Right lobe of liver (tissue), 4 donors: ENCODE measurements around the gene ERMP1.

Experiments
- POLR2A ChIP-seq: fragments of 450-650 bp; IDR thresholded peaks from one replicate; pipeline ENCODE4 v1.6.1; 2017; ENCODE audit warnings: antibody characterized with exemption, mild to moderate bottlenecking
- TF ChIP-seq, protein P1 (sequence below), 4 donors: fragments of 200-600 bp in 3 of 4; fragments of 450-650 bp in 1 of 4; IDR thresholded peaks; one replicate each; pipeline versions ENCODE4 v1.5.1 to v1.8.0; 2016 to 2022; ENCODE audit warnings: antibody characterized with exemption in 4 of 4, mild to moderate bottlenecking in 2 of 4
- donor health status: DM: no; HTN: no; CAD: no.
- donor health status: DM: no; HTN: no; CAD: no.
- donor health status: DM: no; HTN: yes; CAD: no.

DNA sequence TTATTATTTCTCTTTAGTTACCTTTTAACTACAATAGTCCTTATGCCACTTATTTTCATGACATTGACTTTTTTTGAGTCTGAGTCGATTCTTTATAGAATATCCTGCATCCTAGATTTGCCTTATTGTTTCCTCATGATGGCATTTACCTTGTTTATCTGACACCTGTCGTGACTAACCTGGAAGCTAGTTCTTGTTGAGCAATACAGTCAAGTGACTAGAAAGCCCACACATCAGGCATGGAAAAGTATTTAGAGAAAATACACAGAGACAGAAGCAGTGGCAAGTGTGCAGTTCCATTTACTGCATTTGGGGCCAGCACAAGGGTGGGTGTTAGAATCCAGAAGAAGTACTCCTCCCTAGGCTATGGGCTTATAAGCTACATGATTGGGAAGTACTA, 97.8 kb downstream of the ERMP1 start:
- TF ChIP-seq POLR2A = no peak
- TF ChIP-seq, protein P1, sequence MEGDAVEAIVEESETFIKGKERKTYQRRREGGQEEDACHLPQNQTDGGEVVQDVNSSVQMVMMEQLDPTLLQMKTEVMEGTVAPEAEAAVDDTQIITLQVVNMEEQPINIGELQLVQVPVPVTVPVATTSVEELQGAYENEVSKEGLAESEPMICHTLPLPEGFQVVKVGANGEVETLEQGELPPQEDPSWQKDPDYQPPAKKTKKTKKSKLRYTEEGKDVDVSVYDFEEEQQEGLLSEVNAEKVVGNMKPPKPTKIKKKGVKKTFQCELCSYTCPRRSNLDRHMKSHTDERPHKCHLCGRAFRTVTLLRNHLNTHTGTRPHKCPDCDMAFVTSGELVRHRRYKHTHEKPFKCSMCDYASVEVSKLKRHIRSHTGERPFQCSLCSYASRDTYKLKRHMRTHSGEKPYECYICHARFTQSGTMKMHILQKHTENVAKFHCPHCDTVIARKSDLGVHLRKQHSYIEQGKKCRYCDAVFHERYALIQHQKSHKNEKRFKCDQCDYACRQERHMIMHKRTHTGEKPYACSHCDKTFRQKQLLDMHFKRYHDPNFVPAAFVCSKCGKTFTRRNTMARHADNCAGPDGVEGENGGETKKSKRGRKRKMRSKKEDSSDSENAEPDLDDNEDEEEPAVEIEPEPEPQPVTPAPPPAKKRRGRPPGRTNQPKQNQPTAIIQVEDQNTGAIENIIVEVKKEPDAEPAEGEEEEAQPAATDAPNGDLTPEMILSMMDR (IDR thresholded peaks at IDR 0.05) = no peak
